Activated CD8-positive, alpha-beta T cell treated with anti-CD3 and anti-CD28 coated beads for 36 hours (primary cell): ENCODE data around the gene VSIG10L. TPM values are rescaled to one million over a fixed set of nuclear protein-coding genes. Genes with fewer than 3 reads are reported as not detected.

ENCODE experiments used
- ATAC-seq: fragments of 200-7000 bp; cut with Tn5 transposase; one replicate; pipeline ENCODE4 v1.10.0; 2021; ENCODE audit warnings: mild to moderate bottlenecking, moderate library complexity
- CTCF ChIA-PET: fragments of 350-600 bp; sonication (Branson Sonifier 250); formaldehyde crosslinking; loops from one replicate; lab custom pipeline; 2021; ENCODE audit warnings: antibody characterized with exemption; lab: Charles Lee
- POLR2A ChIA-PET: fragments of 350-600 bp; sonication (Branson Sonifier 250); formaldehyde crosslinking; loops from one replicate; lab custom pipeline; 2021; ENCODE audit warnings: antibody characterized with exemption; lab: Charles Lee
- DNase-seq: peaks from one replicate; pipeline ENCODE4 v3.0.0-alpha.2; 2020
- H3K27ac Mint-ChIP-seq: one replicate; pipeline ENCODE4 v1.8.0; 2021; ENCODE audit warnings: mild to moderate bottlenecking, mixed read lengths
- H3K27me3 Mint-ChIP-seq: one replicate; pipeline ENCODE4 v1.8.0; 2021; ENCODE audit warnings: mixed read lengths
- H3K36me3 Mint-ChIP-seq: one replicate; pipeline ENCODE4 v1.8.0; 2021; ENCODE audit warnings: low read depth, mixed read lengths
- H3K4me1 Mint-ChIP-seq: one replicate; pipeline ENCODE4 v1.8.0; 2021; ENCODE audit warnings: low read depth, mixed read lengths
- H3K4me3 Mint-ChIP-seq: one replicate; pipeline ENCODE4 v1.8.0; 2021; ENCODE audit warnings: mild to moderate bottlenecking, moderate library complexity, mixed read lengths
- H3K9me3 Mint-ChIP-seq: one replicate; pipeline ENCODE4 v1.8.0; 2021; ENCODE audit warnings: mixed read lengths
- CTCF ChIP-seq: fragments of 200-600 bp; IDR thresholded peaks from one replicate; pipeline ENCODE4 v1.8.0; 2022; ENCODE audit warnings: antibody characterized with exemption, mild to moderate bottlenecking
- intact Hi-C: fragments of 100-400 bp; cut with micrococcal nuclease; formaldehyde crosslinking; loops from one replicate; pipeline ENCODE4 v1.10.0; 2022
- total RNA-seq, 2 experiments: library from RNA; stranded (reverse); gene quantifications; one replicate each; pipeline ENCODE4 v1.2.3, GENCODE V29; 2021

The VSIG10L gene
- total RNA-seq, 2 experiments from 2014 or later, result 3.6 to 3.7 TPM

GRCh38 chr19:51282335-51282734, 59.6 kb downstream of the VSIG10L start:
- POLR2A ChIA-PET, result no interaction called here

More at GRCh38 chr19:51282335-51282734, 59.6 kb downstream of the VSIG10L start:
- no peaks in the 10 kb centered on the region for H3K4me1 Mint-ChIP-seq
- no peak overlapping the region for H3K4me3 Mint-ChIP-seq
- H3K27ac Mint-ChIP-seq, result no peak overlapping the region
- no peak for ATAC-seq
- TF ChIP-seq CTCF, result no peak
- CTCF ChIA-PET, result no interaction called here
- H3K27me3 Mint-ChIP-seq, result peaks cover 15% of the 10 kb centered on the region
- intact Hi-C loops, result no loop called here
- peaks cover 5% of the 10 kb centered on the region for H3K9me3 Mint-ChIP-seq
- no peaks in the 10 kb centered on the region for H3K36me3 Mint-ChIP-seq
- no peak for DNase-seq

Other genes starting within 250 kb of the VSIG10L start
- gene CTU1, start 233.7 kb downstream of the VSIG10L start, total RNA-seq, result 10 to 100 TPM; 10.6 to 11.1 TPM
- under 1 TPM; 0.40 to 0.65 TPM for gene SIGLEC9, start 217.2 kb downstream of the VSIG10L start, total RNA-seq
- not detected for gene SIGLEC7, start 199.8 kb downstream of the VSIG10L start, total RNA-seq
- gene CD33, start 117.1 kb downstream of the VSIG10L start, total RNA-seq, result under 1 TPM in 1 of 2 experiments, not detected in 1; 0.54 TPM
- not detected for gene SIGLECL1, start 91.1 kb downstream of the VSIG10L start, total RNA-seq
- under 1 TPM; 0.16 to 0.23 TPM for gene IGLON5, start 30.5 kb downstream of the VSIG10L start, total RNA-seq
- gene ETFB, start 24.2 kb upstream of the VSIG10L start, total RNA-seq, result 100 to 1,000 TPM; 151 to 162 TPM
- 1 to 10 TPM; 5.0 to 5.4 TPM for gene CLDND2, start 26.9 kb upstream of the VSIG10L start, total RNA-seq
- gene NKG7, start 30.5 kb upstream of the VSIG10L start, total RNA-seq, result 100 to 1,000 TPM; 258 to 283 TPM
- 1 to 10 TPM; 1.4 to 2.6 TPM for gene LIM2, start 45.8 kb upstream of the VSIG10L start, total RNA-seq
- gene C19orf84, start 48.5 kb upstream of the VSIG10L start, total RNA-seq, result not detected
- under 1 TPM in 1 of 2 experiments, not detected in 1; 0.32 TPM for gene SIGLEC10, start 75.5 kb upstream of the VSIG10L start, total RNA-seq
- gene SIGLEC8, start 116.3 kb upstream of the VSIG10L start, total RNA-seq, result not detected
- not detected for gene CEACAM18, start 136.4 kb upstream of the VSIG10L start, total RNA-seq
- under 1 TPM; 0.34 to 0.43 TPM for gene SIGLEC12, start 159.7 kb upstream of the VSIG10L start, total RNA-seq
- not detected for gene SIGLEC6, start 189.5 kb upstream of the VSIG10L start, total RNA-seq
- 1 to 10 TPM; 6.6 to 8.0 TPM for gene ZNF175, start 229.1 kb upstream of the VSIG10L start, total RNA-seq